Right lobe of liver (tissue), 6 donors: Measurements from ENCODE around the gene FGF14. TPM values are rescaled to one million over a fixed set of nuclear protein-coding genes. Genes with fewer than 3 reads are reported as not detected.

ENCODE experiments used
- ATAC-seq, 4 donors: fragments of 200-7000 bp; cut with Tn5 transposase; one replicate each; pipeline ENCODE4 v1.9.1; 2020; ENCODE audit warnings: mild to moderate bottlenecking in 4 of 4, moderate library complexity in 4 of 4
- DNase-seq, 3 donors: peaks; one replicate each; pipeline ENCODE4 v3.0.0-alpha.2; 2020
- H3K27ac ChIP-seq, 3 donors: fragments of 200-600 bp; one replicate each; pipeline ENCODE4 v1.8.0; 2022
- H3K27me3 ChIP-seq, 2 donors: fragments of 200-600 bp; one replicate each; pipeline ENCODE4 v1.8.0; 2022
- H3K36me3 ChIP-seq, 4 donors: fragments of 200-600 bp; sonication (generic) in 1 of 4; one replicate each; pipeline versions ENCODE4 v1.5.1 to v1.8.0; 2017 to 2022; ENCODE audit warnings: control low read depth in 1 of 4
- H3K4me1 ChIP-seq, 4 donors: fragments of 200-600 bp; sonication (generic) in 1 of 4; one replicate each; pipeline versions ENCODE4 v1.5.1 to v1.8.0; 2017 to 2022; ENCODE audit warnings: control low read depth in 1 of 4
- H3K4me3 ChIP-seq, 3 donors: fragments of 200-600 bp; one replicate each; pipeline ENCODE4 v1.8.0; 2022
- H3K9me3 ChIP-seq, 4 donors: fragments of 200-600 bp; sonication (generic) in 1 of 4; one replicate each; pipeline versions ENCODE4 v1.5.1 to v1.8.0; 2017 to 2022; ENCODE audit warnings: control low read depth in 1 of 4
- CTCF ChIP-seq, 4 donors: fragments of 200-600 bp in 3 of 4; fragments of 450-650 bp in 1 of 4; IDR thresholded peaks; one replicate each; pipeline versions ENCODE4 v1.5.1 to v1.8.0; 2016 to 2022; ENCODE audit warnings: antibody characterized with exemption in 4 of 4, mild to moderate bottlenecking in 2 of 4
- POLR2A ChIP-seq: fragments of 450-650 bp; IDR thresholded peaks from one replicate; pipeline ENCODE4 v1.6.1; 2017; ENCODE audit warnings: antibody characterized with exemption, mild to moderate bottlenecking
- WGBS: methylation state at CpG from one replicate; pipeline ENCODE4 v1.1.6; 2018; ENCODE audit warnings: low coverage, low lambda C conversion rate; ENCODE audit not compliant: insufficient coverage; ENCODE audit errors: missing lambda C conversion rate; 5-methylcytosine and 5-hydroxymethylcytosine counted together
- intact Hi-C, 2 donors: fragments of 100-400 bp; cut with DNase I; formaldehyde crosslinking; loops; one replicate each; pipeline versions ENCODE4 v1.11.2 to v1.14.1; 2022
- total RNA-seq, 6 experiments: library from RNA; depleted of rRNA in 2 of 6; stranded (reverse); fragments of >200 nt in 2 of 6; fragmentation: NEBNext Ultra II Directional in 3 of 6; extraction: Animal tissue kit (Norgen Biotek cat#: 25700) in 3 of 6; gene quantifications; one replicate each; pipeline versions ENCODE4 v1.1.0 to v1.2.4, GENCODE V29; 2016 to 2023
- donor health status: DM: no; HTN: yes; CAD: no.
- donor health status: DM: no; HTN: no; CAD: no.
- donor health status: DM: no; HTN: no; CAD: no.
- donor health status: DM: no; HTN: yes; CAD: no.
- donor health status: DM: no; HTN: yes; CAD: no.

Gene FGF14
- total RNA-seq, 6 experiments from 2014 or later = 0.42 to 6.3 (median 1.2) TPM

GRCh38 chr13:101919541-101920181, 482.2 kb downstream of the FGF14 start:
- no peak overlapping the region for H3K27ac ChIP-seq
- peaks cover 5 to 18% of the 10 kb centered on the region in 2 donors for H3K27me3 ChIP-seq
- DNase-seq = peak in 1 of 3 donors; percentile 34
- intact Hi-C loops = loop anchor here in 1 of 2 donors (10.0 kb wide), 1 partner anchor 135 kb away; no protein-coding TSS in a partner anchor
- WGBS = under 1% methylated on average over 23 of the region's 24 CpGs
- peaks cover 0 to 15% (median 0%) of the 10 kb centered on the region in 4 donors for H3K4me1 ChIP-seq
- peak in 3 of 4 donors; percentile 34 to 52 (median 44) for ATAC-seq
- H3K9me3 ChIP-seq = no peaks in the 10 kb centered on the region
- TF ChIP-seq POLR2A = no peak
- TF ChIP-seq CTCF (IDR thresholded peaks at IDR 0.05) = no peak
- no peak overlapping the region for H3K4me3 ChIP-seq
- no peaks in the 10 kb centered on the region for H3K36me3 ChIP-seq

GRCh38 chr13:101917833-101918661, 483.8 kb downstream of the FGF14 start:
- DNase-seq (no peak), ATAC-seq (peak in 2 of 4 donors; percentile 35 to 36)
- Histone ChIP-seq H3K4me1 (peaks cover 0 to 15% (median 0%) of the 10 kb centered on the region in 4 donors), H3K27ac (no peak overlapping the region), H3K36me3 (no peaks in the 10 kb centered on the region), H3K9me3 (no peaks in the 10 kb centered on the region), H3K27me3 (peaks cover 5 to 18% of the 10 kb centered on the region in 2 donors), H3K4me3 (no peak overlapping the region)
- WGBS = 13% methylated on average over 13 of the region's 14 CpGs
- TF ChIP-seq CTCF (IDR thresholded peaks at IDR 0.05) (no peak), POLR2A (no peak)
- intact Hi-C loops = loop anchor here in 1 of 2 donors (10.0 kb wide), 1 partner anchor 133 kb away; no protein-coding TSS in a partner anchor

- H3K27me3 ChIP-seq = peaks cover 5 to 18% of the 10 kb centered on the region in 2 donors
- 4% methylated on average over 15 of the region's 16 CpGs for WGBS
- H3K4me1 ChIP-seq = peaks cover 0 to 15% (median 0%) of the 10 kb centered on the region in 4 donors
- no peak overlapping the region for H3K4me3 ChIP-seq
- TF ChIP-seq CTCF (IDR thresholded peaks at IDR 0.05) (no peak), POLR2A (no peak)
- DNase-seq = no peak
- no peak for ATAC-seq
- H3K9me3 ChIP-seq = no peaks in the 10 kb centered on the region
- intact Hi-C loops = loop anchor here in 1 of 2 donors (10.0 kb wide), 1 partner anchor 133 kb away; no protein-coding TSS in a partner anchor
- no peak overlapping the region for H3K27ac ChIP-seq
- no peaks in the 10 kb centered on the region for H3K36me3 ChIP-seq
Observed at GRCh38 chr13:101917475-101917810, 484.4 kb downstream of the FGF14 start.

- WGBS = 0% methylated on average over 6 of the region's 73 CpGs
- Histone ChIP-seq H3K27ac (no peak overlapping the region), H3K4me1 (peaks cover 0 to 15% (median 0%) of the 10 kb centered on the region in 4 donors), H3K4me3 (peak overlapping the region in 2 of 3 donors; percentile 10 to 26), H3K36me3 (no peaks in the 10 kb centered on the region), H3K9me3 (no peaks in the 10 kb centered on the region), H3K27me3 (peaks cover 5 to 18% of the 10 kb centered on the region in 2 donors)
- DNase-seq (no peak), ATAC-seq (peak in 2 of 4 donors; percentile 11 to 12)
- intact Hi-C loops = loop anchor here in 1 of 2 donors (10.0 kb wide), 1 partner anchor 132 kb away; no protein-coding TSS in a partner anchor
- TF ChIP-seq CTCF (IDR thresholded peaks at IDR 0.05) (no peak), POLR2A (no peak)
Observed at GRCh38 chr13:101916775-101917474, 484.9 kb downstream of the FGF14 start.
